HG03354 (cell line): ENCODE data around the gene PRIMA1.

Experiments used
- ATAC-seq: cut with Tn5 transposase; IDR thresholded peaks from one replicate; pipeline ENCODE4 v1.9.1; 2021; ENCODE audit warnings: mild to moderate bottlenecking; ENCODE audit not compliant: unreplicated experiment, poor library complexity, severe bottlenecking

PRIMA1 gene

GRCh38 chr14:93716002-93716745, 72.1 kb downstream of the PRIMA1 start:
- no peak for ATAC-seq

GRCh38 chr14:93715279-93715927, 72.9 kb downstream of the PRIMA1 start:
- no peak for ATAC-seq

DNA sequence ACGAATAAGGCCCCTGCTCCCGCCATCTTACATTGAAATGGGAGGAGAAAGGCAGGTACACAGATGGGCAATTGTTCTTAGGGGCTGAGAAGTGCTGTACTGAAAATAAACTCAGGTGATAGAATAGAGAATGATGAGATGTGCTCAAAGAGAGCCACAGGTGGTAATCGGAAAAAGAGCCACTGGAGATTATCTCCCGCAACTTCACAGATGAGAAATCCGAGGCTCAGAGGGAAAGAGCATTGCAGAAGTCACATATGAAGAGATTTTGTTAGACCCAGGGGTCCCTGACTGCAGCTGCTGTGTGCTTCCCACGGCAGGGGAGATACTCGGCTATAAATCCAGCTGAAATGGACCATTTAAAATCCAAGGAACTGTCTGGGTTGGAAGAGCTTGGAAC, 73.7 kb downstream of the PRIMA1 start:
- no peak for ATAC-seq

DNA sequence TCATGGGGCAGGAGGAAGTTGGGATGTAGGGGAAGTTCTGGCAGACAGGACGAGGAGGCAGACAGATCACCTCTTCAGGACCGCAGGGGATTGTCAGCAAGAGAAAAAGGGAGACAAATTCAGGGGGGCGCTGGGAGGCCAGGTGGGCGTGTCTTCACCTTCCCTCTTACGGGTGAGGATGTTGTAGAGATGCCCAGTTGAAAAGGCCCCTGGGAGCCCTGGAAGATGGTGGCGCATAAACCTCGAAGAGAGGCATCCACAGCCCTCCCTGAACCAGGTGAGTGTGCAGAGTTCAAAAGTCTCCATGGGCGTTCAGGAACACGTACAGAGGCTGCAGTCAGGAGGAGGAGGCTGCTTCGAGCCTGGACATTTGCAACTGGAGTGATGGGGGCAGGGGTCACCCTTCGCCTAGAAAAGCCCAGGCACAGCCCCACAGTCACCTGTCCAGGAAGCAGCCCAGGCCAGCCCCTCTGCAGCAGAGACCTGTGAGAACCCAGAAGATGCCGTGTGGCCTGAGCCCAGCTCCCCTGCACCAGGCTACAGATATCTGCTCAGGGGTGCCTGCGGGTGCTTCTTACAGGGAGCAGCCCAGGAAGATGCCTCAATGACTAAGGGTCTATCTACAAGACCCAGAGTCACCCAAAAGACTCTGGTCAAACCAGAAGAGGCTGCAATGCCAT, 74.4 kb downstream of the PRIMA1 start:
- ATAC-seq, result no peak

DNA sequence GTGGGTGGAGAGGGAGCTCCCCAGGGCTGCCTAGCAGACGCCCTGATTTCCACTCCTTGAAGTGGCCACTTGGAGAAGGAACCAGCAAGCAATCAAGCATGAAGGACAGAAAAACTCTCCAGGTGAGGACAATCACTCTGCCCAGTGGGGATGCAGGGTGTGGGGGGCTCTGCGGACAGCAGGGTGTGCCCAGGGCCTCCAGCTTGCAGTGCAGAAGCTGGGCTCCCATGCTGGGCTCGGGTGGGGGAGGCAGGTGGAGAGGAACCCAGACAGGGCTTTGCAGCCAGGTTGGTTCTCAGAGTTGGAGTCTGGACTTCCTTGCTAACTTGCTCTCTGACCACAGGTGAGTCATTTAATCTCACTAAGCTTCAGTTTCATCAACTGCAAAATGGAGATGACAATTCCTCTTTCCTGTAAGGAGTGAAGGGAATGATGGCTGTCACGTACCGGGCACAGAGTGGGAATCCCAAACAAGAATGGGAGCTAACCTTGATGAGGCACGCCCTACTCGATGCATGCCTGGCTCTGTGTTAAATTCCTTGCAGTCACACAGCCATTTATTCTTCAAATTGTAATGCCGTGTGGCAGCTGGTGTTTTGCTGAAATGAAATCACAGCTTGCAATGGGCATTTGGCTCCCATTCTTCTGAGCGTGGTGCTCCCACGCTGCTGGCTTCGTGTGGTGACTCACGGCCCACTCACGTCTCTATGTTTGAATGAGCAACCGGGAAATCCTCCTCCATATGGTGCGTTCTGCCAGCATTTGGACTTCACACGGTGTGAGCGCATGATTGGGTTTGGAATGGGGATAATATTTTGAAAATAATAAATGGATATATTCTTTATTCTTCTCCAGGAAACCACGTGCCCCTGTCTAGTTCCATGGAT, 75.2 kb downstream of the PRIMA1 start:
- no peak for ATAC-seq

GRCh38 chr14:93712079-93712837, 76.0 kb downstream of the PRIMA1 start:
- no peak for ATAC-seq

DNA sequence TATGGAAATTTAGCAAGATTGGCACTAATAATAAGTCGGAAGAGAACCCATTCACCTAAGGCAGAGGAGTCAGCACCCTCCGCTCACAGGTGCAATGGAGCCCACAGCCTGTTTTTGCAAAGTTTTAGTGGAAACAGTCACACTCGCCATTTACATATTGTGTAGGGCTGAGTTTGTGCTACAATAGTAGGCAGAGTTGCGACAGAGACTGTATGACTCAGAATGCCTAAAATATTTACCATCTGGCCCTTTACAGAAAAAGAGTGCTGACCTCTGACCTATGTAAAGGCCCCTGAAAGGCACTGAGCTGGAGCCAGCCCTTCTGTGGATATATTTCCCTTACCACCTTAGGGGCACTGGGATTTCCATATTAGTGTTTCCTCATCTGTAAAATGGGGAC, 79.0 kb downstream of the PRIMA1 start:
- no peak for ATAC-seq

- ATAC-seq, result no peak
These were observed 79.5 kb downstream of the PRIMA1 start for GRCh38 chr14:93708800-93709199.

DNA sequence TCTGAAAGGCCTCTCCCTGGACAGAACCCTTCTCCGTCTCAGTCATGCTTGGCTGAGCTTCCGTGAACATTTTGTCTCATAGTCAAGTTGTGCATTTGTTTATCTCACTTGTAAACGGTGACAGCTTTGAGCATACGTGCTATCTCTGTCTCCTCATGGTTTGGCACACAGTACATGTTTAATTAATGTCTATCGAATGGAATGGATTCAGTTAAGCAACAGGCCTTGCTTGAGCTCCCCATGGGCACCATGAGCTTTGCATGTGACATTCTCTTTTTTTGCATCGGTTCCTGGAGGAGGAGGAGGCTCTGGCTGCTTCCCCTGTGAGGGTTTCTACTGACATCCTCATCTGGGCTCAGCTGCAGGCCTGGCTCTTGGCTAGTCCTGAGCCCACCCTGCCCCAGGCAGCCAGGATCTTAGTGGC, 80.0 kb downstream of the PRIMA1 start:
- no peak for ATAC-seq

- ATAC-seq, result no peak
These were observed 80.8 kb downstream of the PRIMA1 start for GRCh38 chr14:93707475-93707874.

- ATAC-seq, result no peak
These were observed 81.8 kb downstream of the PRIMA1 start for GRCh38 chr14:93706360-93706955.

- ATAC-seq, result no peak
These were observed 82.7 kb downstream of the PRIMA1 start for GRCh38 chr14:93705513-93706156.

- no peak for ATAC-seq
These were observed 84.3 kb downstream of the PRIMA1 start for GRCh38 chr14:93703941-93704340.

DNA sequence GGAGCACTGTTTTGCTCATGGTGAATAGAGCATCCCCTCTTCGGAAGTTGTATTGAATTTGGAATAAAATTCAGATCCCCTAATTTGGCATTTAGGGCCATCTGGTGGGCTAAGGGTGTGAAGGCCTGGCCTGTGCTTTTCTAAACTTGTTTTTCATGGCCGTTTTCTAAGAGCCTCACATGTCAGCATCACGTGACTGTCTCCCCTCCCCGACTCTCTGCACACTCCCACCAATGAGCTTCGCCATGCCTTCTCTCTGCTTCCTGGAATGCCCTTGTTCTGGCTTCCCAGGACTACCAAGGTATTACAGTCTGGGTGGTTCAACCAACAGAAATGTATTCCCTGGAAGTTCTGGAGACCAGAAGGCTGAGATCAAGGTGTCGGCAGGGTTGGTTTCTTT, 85.3 kb downstream of the PRIMA1 start:
- ATAC-seq, result no peak

- no peak for ATAC-seq
These were observed 86.7 kb downstream of the PRIMA1 start for GRCh38 chr14:93701562-93701961.

DNA sequence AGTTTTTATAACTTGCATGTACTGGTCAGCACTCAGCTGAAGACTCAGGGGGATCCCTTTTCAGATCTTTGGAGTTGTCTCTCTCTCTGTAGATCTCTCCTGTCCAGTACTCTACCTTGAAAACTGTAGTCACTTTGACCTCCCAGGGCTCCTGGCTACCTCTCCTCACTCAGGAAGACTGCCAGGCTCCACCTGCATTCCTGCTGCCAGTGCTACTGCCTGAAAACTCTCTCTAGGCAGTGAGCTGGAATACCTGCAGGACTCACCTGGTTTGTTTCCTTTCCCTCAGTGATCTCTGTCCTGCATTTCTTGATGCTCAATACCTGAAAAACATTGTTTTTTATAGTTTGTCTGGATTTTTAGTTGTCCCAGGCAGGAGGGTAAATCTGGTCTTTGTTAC, 87.4 kb downstream of the PRIMA1 start:
- ATAC-seq, result no peak

DNA sequence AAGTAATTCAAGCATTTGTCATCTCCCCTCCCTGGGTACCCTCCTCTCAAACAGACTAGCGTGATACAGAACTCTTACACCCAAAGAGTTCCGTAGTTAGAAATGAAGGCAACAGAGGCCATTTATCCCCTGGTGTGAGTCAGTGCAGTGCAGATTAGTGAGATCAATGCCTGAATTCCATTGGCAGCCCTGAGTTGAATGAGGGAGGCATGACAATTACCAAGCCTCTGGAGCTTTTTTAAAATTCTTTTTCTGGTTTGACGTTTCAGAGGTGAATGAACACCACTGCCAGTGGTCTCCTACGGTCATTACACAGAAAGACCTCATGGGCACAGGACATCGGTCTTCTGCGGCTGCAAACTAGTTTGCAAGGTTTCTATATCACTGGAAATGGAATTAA, 94.4 kb downstream of the PRIMA1 start:
- ATAC-seq, result no peak

- no peak for ATAC-seq
These were observed 97.1 kb downstream of the PRIMA1 start for GRCh38 chr14:93691042-93691780.
